HepG2 (cell line): ENCODE measurements around the gene PTPRF. TPM values are rescaled to one million over a fixed set of nuclear protein-coding genes. Genes with fewer than 3 reads are reported as not detected.

Experiments used
- ATAC-seq: fragments of 200-7000 bp; cut with Tn5 transposase; 3 replicates; pipeline ENCODE4 v1.9.1; 2020; ENCODE audit warnings: mild to moderate bottlenecking, moderate library complexity
- BruUV-seq: library from RNA; stranded (reverse); fragments of 400-500 nt; replicated peaks from 2 replicates; lab custom pipeline; 2021; lab: Mats Ljungman, UMichigan
- CTCF ChIA-PET: fragments of 300-600 bp; formaldehyde crosslinking; extraction: SDS; loops from one replicate; lab custom pipeline; 2021; ENCODE audit warnings: low total read pairs, inconsistent platforms, low intra/inter-chr PET ratio; lab: Yijun Ruan, JAX
- POLR2A ChIA-PET: fragments of 350-600 bp; sonication (Branson Sonifier 250); formaldehyde crosslinking; loops from one replicate; lab custom pipeline; 2020; ENCODE audit warnings: antibody characterized with exemption, inconsistent platforms; lab: Yijun Ruan, JAX
- DNase-seq: peaks from one replicate; pipeline ENCODE4 v3.0.0-alpha.2; 2015; ENCODE audit warnings: low spot score
- FAIRE-seq: peaks from 3 replicates; lab custom pipeline; 2011; peaks lifted over from hg19 to GRCh38; lab: Jason Lieb, UNC
- H2AFZ ChIP-seq: one replicate; pipeline ENCODE4 v1.6.1; 2011; ENCODE audit warnings: low read length, inconsistent platforms
- H3K27ac ChIP-seq: fragments of 300-600 bp; 3 replicates; pipeline ENCODE4 v1.8.0; 2011; ENCODE audit warnings: mixed run types, mild to moderate bottlenecking, mixed read lengths, low read length, inconsistent platforms; ENCODE audit not compliant: insufficient read depth; ENCODE audit errors: extremely low read length
- H3K27me3 ChIP-seq, 2 experiments: fragments of 200-600 bp in 1 of 2; 2 replicates in 1 of 2; 3 replicates in 1 of 2; pipeline versions ENCODE4 v1.6.0 to v1.8.0; 2011; ENCODE audit warnings: low read length in 2 of 2, mild to moderate bottlenecking in 2 of 2, moderate library complexity in 2 of 2, inconsistent platforms in 1 of 2; ENCODE audit not compliant: insufficient read depth in 2 of 2, control insufficient read depth in 1 of 2
- H3K36me3 ChIP-seq, 2 experiments: fragments of 200-600 bp in 1 of 2; replicated peaks in 1 of 2; 2 replicates in 1 of 2; 3 replicates in 1 of 2; pipeline versions ENCODE4 v1.5.1 to v1.8.0; 2011; ENCODE audit warnings: low read length in 2 of 2, inconsistent platforms in 1 of 2; ENCODE audit not compliant: insufficient read depth in 2 of 2, control insufficient read depth in 1 of 2
- H3K4me1 ChIP-seq: 2 replicates; pipeline ENCODE4 v1.5.1; 2012; ENCODE audit warnings: low read length, inconsistent platforms; ENCODE audit not compliant: insufficient read depth
- H3K4me2 ChIP-seq: 2 replicates; pipeline ENCODE4 v1.6.0; 2011; ENCODE audit warnings: low read depth, low read length, inconsistent platforms
- H3K4me3 ChIP-seq, 3 experiments: fragments of 200-600 bp in 1 of 3; sonication (generic), shearing (Covaris generic) in 1 of 3; replicated peaks in 1 of 3; 2 replicates each; pipeline ENCODE4 v1.5.1; 2011 to 2016; ENCODE audit warnings: low read length in 3 of 3, inconsistent platforms in 2 of 3, low read depth in 2 of 3, mild to moderate bottlenecking in 2 of 3, control low read depth in 1 of 3, mixed read lengths in 1 of 3; ENCODE audit not compliant: insufficient read depth in 1 of 3
- H3K79me2 ChIP-seq: one replicate; pipeline ENCODE4 v1.6.1; 2011; ENCODE audit warnings: low read length, inconsistent platforms; ENCODE audit not compliant: insufficient read depth
- H3K9ac ChIP-seq: 2 replicates; pipeline ENCODE4 v1.6.0; 2011; ENCODE audit warnings: mild to moderate bottlenecking, low read depth, low read length, inconsistent platforms; ENCODE audit not compliant: insufficient read depth
- H3K9me3 ChIP-seq: 2 replicates; pipeline ENCODE4 v1.5.1; 2012; ENCODE audit warnings: mild to moderate bottlenecking, low read length
- H4K20me1 ChIP-seq: 2 replicates; pipeline ENCODE4 v1.6.0; 2011; ENCODE audit warnings: inconsistent platforms, mild to moderate bottlenecking, low read length, moderate library complexity; ENCODE audit not compliant: insufficient read depth
- FLYWCH1 ChIP-seq: sonication (generic); formaldehyde crosslinking; IDR thresholded peaks from 2 replicates; pipeline ENCODE4 v1.8.1; 2023; ENCODE audit warnings: mild to moderate bottlenecking, missing genetic modification reagents
- FOXJ3 ChIP-seq: sonication (generic); formaldehyde crosslinking; IDR thresholded peaks from 2 replicates; pipeline ENCODE4 v1.4.0; 2020; ENCODE audit warnings: missing genetic modification reagents, mild to moderate bottlenecking, borderline replicate concordance
- GATAD2A ChIP-seq: IDR thresholded peaks from 2 replicates; pipeline ENCODE4 v1.6.1; 2016
- NR2F2 ChIP-seq: IDR thresholded peaks from 2 replicates; pipeline ENCODE4 v1.6.1; 2012; ENCODE audit warnings: low read depth, inconsistent platforms, borderline replicate concordance
- RORA ChIP-seq: sonication (generic); formaldehyde crosslinking; IDR thresholded peaks from 2 replicates; pipeline ENCODE4 v1.5.0; 2020; ENCODE audit warnings: mild to moderate bottlenecking, missing genetic modification reagents, moderate library complexity
- SUZ12 ChIP-seq: fragments of 150-350 bp; IDR thresholded peaks from 2 replicates; pipeline ENCODE4 v1.6.1; 2014; ENCODE audit warnings: low read depth, low read length
- ZBTB46 ChIP-seq: sonication (generic); formaldehyde crosslinking; IDR thresholded peaks from 2 replicates; pipeline ENCODE4 v1.4.0; 2020; ENCODE audit warnings: mild to moderate bottlenecking, missing genetic modification reagents, borderline replicate concordance
- ZNF101 ChIP-seq: sonication (generic); formaldehyde crosslinking; IDR thresholded peaks from 2 replicates; pipeline ENCODE4 v1.4.0; 2020; ENCODE audit warnings: mild to moderate bottlenecking, low read depth, missing genetic modification reagents, borderline replicate concordance
- ZNF598 ChIP-seq: sonication (generic); formaldehyde crosslinking; IDR thresholded peaks from 2 replicates; pipeline ENCODE4 v1.5.1; 2020; ENCODE audit warnings: mild to moderate bottlenecking, missing genetic modification reagents, borderline replicate concordance
- ZNF781 ChIP-seq: sonication (generic); formaldehyde crosslinking; IDR thresholded peaks from 2 replicates; pipeline ENCODE4 v1.5.1; 2020; ENCODE audit warnings: borderline replicate concordance, mild to moderate bottlenecking, missing genetic modification reagents; ENCODE audit errors: not compliant biosample characterization
- WGBS: methylation state at CpG from one replicate; pipeline ENCODE4 v1.1.6; 2017; ENCODE audit warnings: low lambda C conversion rate; 5-methylcytosine and 5-hydroxymethylcytosine counted together
- in situ Hi-C: cut with HindIII; loops from 2 replicates; pipeline ENCODE4 v1.10.0; 2017; ENCODE audit warnings: low pct_unique_long_range_greater_than_20kb; ENCODE audit not compliant: extremely low pct_ligation_motif_present
- intact Hi-C: fragments of 100-400 bp; cut with micrococcal nuclease; formaldehyde crosslinking; loops from one replicate; pipeline ENCODE4 v1.10.0; 2022; ENCODE audit not compliant: unreplicated experiment
- polyA plus RNA-seq, 8 experiments: library from polyadenylated mRNA; depleted of rRNA in 3 of 8; stranded (reverse) in 7 of 8; unstranded in 1 of 8; fragments of >200 nt; fragmentation: Illumina TruSeq in 4 of 8; extraction: Trizol in 4 of 8; gene quantifications; 2 replicates each; pipeline versions ENCODE4 v1.2.1 to v1.2.3, GENCODE V29; 2011 to 2016; ENCODE audit warnings: low read depth in 4 of 8, missing spikeins in 1 of 8, mixed read lengths in 1 of 8; ENCODE audit not compliant: insufficient read depth in 1 of 8
- total RNA-seq, 5 experiments: library from RNA; depleted of rRNA; stranded (reverse); fragments of >200 nt; fragmentation: Illumina TruSeq; extraction: Trizol; gene quantifications; 2 replicates each; pipeline ENCODE4 v1.2.3, GENCODE V29; 2016; ENCODE audit warnings: low read depth in 1 of 5
- TF ChIP-seq, protein P1 (sequence below): sonication (generic); formaldehyde crosslinking; IDR thresholded peaks from 2 replicates; pipeline ENCODE4 v1.5.1; 2020; ENCODE audit warnings: mild to moderate bottlenecking, missing genetic modification reagents
- TF ChIP-seq, protein P2 (sequence below): sonication (generic); formaldehyde crosslinking; IDR thresholded peaks from 2 replicates; pipeline ENCODE4 v1.4.0; 2020; ENCODE audit warnings: missing genetic modification reagents, borderline replicate concordance

The PTPRF gene
- total and polyA plus RNA-seq, 2 of the 13 experiments (the other 11 are each of a cell fraction or from before 2014, with no cell fraction given): 55.9 to 167 TPM

DNA sequence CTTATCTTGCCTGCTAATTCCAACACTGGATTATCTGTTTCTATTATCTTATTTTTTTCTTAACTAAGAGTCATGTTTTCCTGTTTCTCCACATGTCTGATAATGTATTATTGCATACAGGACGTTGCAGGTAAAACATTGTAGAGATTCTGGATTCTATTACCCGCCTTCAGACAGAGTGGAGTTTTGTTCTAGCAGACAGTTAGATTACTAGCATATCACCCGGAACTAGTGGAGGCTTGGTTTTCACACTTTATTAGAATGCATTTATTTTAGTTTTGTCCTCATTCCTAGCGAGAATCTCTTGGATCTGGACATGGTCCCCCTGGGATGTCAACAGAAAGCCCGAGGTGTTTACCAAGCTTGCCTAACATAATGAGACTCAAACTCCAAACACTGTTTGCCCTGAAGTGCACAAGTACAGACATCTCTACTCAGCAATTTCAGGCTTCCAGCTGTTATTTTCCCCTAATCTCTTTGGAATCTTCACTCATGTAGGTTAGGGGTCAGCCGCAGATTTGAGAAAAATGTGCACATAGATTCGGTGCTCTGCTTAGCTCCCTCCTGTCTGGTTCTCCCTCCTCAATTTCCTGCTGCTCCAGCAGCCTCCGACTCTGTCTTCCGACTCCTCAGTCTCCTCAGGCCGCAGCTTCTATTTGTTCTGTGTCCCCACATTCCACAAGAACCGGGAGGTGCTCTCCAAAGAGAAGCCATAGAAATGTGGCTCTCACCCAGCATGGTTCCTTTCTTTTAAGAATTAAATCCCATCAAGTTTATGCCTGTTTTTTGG is 36.8 kb upstream of the PTPRF start:
- H4K20me1 ChIP-seq: no peaks in the 10 kb centered on the region
- BruUV-seq: no TSS peak
- peaks cover 20% of the 10 kb centered on the region for H3K4me1 ChIP-seq
- H3K4me2 ChIP-seq: peak overlapping the region; percentile 76
- peak overlapping the region; percentile 38; the same call in 1 of the 2 replicates for H3K9ac ChIP-seq
- POLR2A ChIA-PET: no interaction called here
- ATAC-seq (peak; percentile 99), DNase-seq (peak; percentile 71), FAIRE-seq (peak; percentile 75)
- no peaks in the 10 kb centered on the region for H3K36me3 ChIP-seq
- H3K79me2 ChIP-seq: no peaks in the 10 kb centered on the region
- H3K27ac ChIP-seq: peak overlapping the region; percentile 41
- H3K27me3 ChIP-seq: no peaks in the 10 kb centered on the region
- CTCF ChIA-PET: no interaction called here
- intact Hi-C loops (no loop called here), in situ Hi-C loops (no loop called here)
- WGBS: under 1% methylated on average over 11 of the region's 11 CpGs
- peak overlapping the region; percentile 6 to 37 (median 14); a peak in 3 of 6 replicates for H3K4me3 ChIP-seq
- H3K9me3 ChIP-seq: peaks cover 8% of the 10 kb centered on the region; the same call in 1 of the 2 replicates
- H2AFZ ChIP-seq: peak overlapping the region; percentile 52
- TF ChIP-seq SUZ12 (no peak), FOXJ3 (peak; percentile 62; the same call in 1 of the 2 replicates), ZBTB46 (CRISPR knock-in tag) (no peak), ZNF598 (CRISPR knock-in tag) (no peak), ZNF781 (no peak), ZNF101 (CRISPR knock-in tag) (no peak), FLYWCH1 (no peak), RORA (CRISPR knock-in tag) (no peak), NR2F2 (no peak), GATAD2A (CRISPR knock-in tag) (0 out of 2 replicates have a peak, but pooled peaks have one; percentile 38)
- TF ChIP-seq, protein P1, sequence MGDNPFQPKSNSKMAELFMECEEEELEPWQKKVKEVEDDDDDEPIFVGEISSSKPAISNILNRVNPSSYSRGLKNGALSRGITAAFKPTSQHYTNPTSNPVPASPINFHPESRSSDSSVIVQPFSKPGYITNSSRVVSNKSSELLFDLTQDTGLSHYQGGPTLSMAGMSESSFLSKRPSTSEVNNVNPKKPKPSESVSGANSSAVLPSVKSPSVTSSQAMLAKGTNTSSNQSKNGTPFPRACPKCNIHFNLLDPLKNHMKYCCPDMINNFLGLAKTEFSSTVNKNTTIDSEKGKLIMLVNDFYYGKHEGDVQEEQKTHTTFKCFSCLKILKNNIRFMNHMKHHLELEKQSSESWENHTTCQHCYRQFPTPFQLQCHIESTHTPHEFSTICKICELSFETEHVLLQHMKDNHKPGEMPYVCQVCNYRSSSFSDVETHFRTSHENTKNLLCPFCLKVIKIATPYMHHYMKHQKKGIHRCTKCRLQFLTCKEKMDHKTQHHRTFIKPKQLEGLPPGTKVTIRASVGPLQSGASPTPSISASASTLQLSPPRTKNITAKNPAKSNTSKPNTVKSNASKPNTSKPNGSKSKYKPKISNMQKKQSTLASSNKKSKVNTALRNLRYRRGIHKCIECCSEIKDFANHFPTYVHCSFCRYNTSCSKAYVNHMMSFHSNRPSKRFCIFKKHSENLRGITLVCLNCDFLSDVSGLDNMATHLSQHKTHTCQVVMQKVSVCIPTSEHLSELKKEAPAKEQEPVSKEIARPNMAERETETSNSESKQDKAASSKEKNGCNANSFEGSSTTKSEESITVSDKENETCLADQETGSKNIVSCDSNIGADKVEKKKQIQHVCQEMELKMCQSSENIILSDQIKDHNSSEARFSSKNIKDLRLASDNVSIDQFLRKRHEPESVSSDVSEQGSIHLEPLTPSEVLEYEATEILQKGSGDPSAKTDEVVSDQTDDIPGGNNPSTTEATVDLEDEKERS: no peak
- TF ChIP-seq, protein P2, sequence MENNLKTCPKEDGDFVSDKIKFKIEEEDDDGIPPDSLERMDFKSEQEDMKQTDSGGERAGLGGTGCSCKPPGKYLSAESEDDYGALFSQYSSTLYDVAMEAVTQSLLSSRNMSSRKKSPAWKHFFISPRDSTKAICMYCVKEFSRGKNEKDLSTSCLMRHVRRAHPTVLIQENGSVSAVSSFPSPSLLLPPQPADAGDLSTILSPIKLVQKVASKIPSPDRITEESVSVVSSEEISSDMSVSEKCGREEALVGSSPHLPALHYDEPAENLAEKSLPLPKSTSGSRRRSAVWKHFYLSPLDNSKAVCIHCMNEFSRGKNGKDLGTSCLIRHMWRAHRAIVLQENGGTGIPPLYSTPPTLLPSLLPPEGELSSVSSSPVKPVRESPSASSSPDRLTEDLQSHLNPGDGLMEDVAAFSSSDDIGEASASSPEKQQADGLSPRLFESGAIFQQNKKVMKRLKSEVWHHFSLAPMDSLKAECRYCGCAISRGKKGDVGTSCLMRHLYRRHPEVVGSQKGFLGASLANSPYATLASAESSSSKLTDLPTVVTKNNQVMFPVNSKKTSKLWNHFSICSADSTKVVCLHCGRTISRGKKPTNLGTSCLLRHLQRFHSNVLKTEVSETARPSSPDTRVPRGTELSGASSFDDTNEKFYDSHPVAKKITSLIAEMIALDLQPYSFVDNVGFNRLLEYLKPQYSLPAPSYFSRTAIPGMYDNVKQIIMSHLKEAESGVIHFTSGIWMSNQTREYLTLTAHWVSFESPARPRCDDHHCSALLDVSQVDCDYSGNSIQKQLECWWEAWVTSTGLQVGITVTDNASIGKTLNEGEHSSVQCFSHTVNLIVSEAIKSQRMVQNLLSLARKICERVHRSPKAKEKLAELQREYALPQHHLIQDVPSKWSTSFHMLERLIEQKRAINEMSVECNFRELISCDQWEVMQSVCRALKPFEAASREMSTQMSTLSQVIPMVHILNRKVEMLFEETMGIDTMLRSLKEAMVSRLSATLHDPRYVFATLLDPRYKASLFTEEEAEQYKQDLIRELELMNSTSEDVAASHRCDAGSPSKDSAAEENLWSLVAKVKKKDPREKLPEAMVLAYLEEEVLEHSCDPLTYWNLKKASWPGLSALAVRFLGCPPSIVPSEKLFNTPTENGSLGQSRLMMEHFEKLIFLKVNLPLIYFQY (CRISPR knock-in tag): no peak
